ENCODE results near the gene BCL2L1.

DNA sequence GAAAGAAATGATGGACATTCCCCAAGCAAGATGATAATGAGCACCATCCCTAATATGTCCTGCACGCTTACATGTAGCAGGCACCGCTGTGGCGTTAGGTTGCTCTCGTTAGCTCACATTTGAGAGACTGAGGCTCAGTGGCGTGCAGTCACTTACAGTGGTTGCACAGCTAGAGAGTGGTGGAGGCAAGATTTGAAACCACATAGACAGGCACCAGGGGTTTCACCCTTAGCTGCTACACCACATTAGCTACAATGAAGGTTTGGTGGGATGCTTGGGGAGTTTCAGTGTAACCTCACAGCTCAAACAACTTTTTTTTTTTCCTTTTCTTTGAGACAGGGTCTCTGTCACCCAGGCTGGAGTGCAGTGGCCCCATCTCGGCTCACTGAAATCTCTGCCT, 81.3 kb downstream of the BCL2L1 start:
- TF ChIP-seq CTCF (IDR thresholded peaks at IDR 0.05 in 2 of 3, conservative IDR thresholded peaks at IDR 0.05 in 1 of 3; ENCODE audit: borderline replicate concordance in 1 of 3, insufficient read depth in 1 of 3, low read depth in 2 of 3, low read length in 2 of 3) (no peak), SIN3A (IDR thresholded peaks at IDR 0.05; ENCODE audit: low read depth) (no peak), EZH2 (IDR thresholded peaks at IDR 0.05) (no peak), MAX (IDR thresholded peaks at IDR 0.05) (no peak), POLR2AphosphoS5 (IDR thresholded peaks at IDR 0.05; ENCODE audit: low read depth, low read length) (no peak), ZNF274 (IDR thresholded peaks at IDR 0.05; ENCODE audit: low read depth, low read length) (no peak)

Data from HCT116 (cell line).